Measurements from ENCODE around the gene SHKBP1.
A peak's percentile ranks its signal among the peaks of the same experiment; 100 is the strongest.

SHKBP1 gene

GRCh38 chr19:40616178-40616577 is 39.5 kb downstream of the SHKBP1 start:
- TF ChIP-seq CTCF (IDR thresholded peaks at IDR 0.05) (no peak), ZFX (IDR thresholded peaks at IDR 0.05; ENCODE audit: borderline replicate concordance) (no peak)

GRCh38 chr19:40616941-40617340 is 40.3 kb downstream of the SHKBP1 start:
- no peak for TF ChIP-seq CTCF (IDR thresholded peaks at IDR 0.05)
- no peak for TF ChIP-seq ZFX (IDR thresholded peaks at IDR 0.05; ENCODE audit: borderline replicate concordance)
- no peak overlapping the region for H3K27ac ChIP-seq

More at GRCh38 chr19:40616178-40616577, 39.5 kb downstream of the SHKBP1 start:
- no peak overlapping the region for H3K27ac ChIP-seq

GRCh38 chr19:40617961-40618360 is 41.3 kb downstream of the SHKBP1 start:
- no peak overlapping the region for H3K27ac ChIP-seq

GRCh38 chr19:40619333-40620160 is 42.9 kb downstream of the SHKBP1 start:
- H3K27ac ChIP-seq, result no peak overlapping the region
- TF ChIP-seq ZFX (IDR thresholded peaks at IDR 0.05; ENCODE audit: borderline replicate concordance), result no peak
- no peak for TF ChIP-seq CTCF (IDR thresholded peaks at IDR 0.05)

More at GRCh38 chr19:40617961-40618360, 41.3 kb downstream of the SHKBP1 start:
- TF ChIP-seq CTCF (IDR thresholded peaks at IDR 0.05) (no peak), ZFX (IDR thresholded peaks at IDR 0.05; ENCODE audit: borderline replicate concordance) (no peak)

- H3K27ac ChIP-seq, result no peak overlapping the region
- TF ChIP-seq ZFX (IDR thresholded peaks at IDR 0.05; ENCODE audit: borderline replicate concordance), result no peak
Observed at GRCh38 chr19:40620161-40620485, 43.5 kb downstream of the SHKBP1 start.

- H3K27ac ChIP-seq, result no peak overlapping the region
- TF ChIP-seq ZFX (IDR thresholded peaks at IDR 0.05; ENCODE audit: borderline replicate concordance) (no peak), CTCF (IDR thresholded peaks at IDR 0.05) (no peak)
Observed at GRCh38 chr19:40621283-40621682, 44.6 kb downstream of the SHKBP1 start.

GRCh38 chr19:40621966-40622772 is 45.5 kb downstream of the SHKBP1 start:
- H3K27ac ChIP-seq, result peak overlapping the region; percentile 51; the same call in 1 of the 2 replicates
- no peak for TF ChIP-seq ZFX (IDR thresholded peaks at IDR 0.05; ENCODE audit: borderline replicate concordance)
- no peak for TF ChIP-seq CTCF (IDR thresholded peaks at IDR 0.05)
